ENCODE data around the gene ADGRG1. TPM values are rescaled to one million over a fixed set of nuclear protein-coding genes. Genes with fewer than 3 reads are reported as not detected.

The ADGRG1 gene
- total RNA-seq, 1 experiment from 2014 or later: 2.0 TPM

DNA sequence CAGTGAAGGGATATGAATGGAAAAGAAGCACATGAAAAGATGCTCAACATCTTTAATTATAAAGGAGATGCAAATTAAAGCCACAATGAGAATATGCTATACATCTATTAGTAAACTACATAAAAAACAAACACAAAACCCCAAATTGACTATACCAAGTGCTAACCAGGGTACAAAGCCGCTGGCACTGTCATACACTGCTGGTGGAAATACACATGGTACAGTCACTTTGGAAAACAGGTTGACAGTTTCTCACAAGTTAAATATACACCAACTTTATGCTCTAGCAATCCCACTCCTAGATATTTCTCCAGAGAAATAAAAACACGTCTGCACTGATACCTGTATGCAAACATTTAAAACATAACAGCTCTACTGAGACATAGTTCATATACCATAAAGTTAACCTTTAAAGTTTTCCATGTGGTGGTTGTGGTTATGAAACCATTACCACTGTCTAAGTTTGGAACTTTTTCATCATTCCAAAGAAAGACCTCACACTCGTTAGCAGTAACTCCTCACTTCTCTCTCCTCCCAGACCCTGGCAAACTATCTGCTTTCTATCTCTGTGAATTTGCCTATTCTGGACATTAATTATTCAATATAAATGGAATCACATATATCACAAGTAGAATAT is 43.3 kb upstream of the ADGRG1 start:
- Mint-ChIP-seq H3K4me1 (no peaks in the 10 kb centered on the region), H3K27ac (no peak overlapping the region), H3K4me3 (no peak overlapping the region), H3K36me3 (no peaks in the 10 kb centered on the region), H3K27me3 (ENCODE audit: low read depth) (peaks cover 57% of the 10 kb centered on the region), H3K9me3 (peaks cover 13% of the 10 kb centered on the region)
- TF ChIP-seq ZNF416 (CRISPR knock-in tag; IDR thresholded peaks at IDR 0.05) (no peak), SMAD3 (CRISPR knock-in tag; IDR thresholded peaks at IDR 0.05; ENCODE audit: borderline replicate concordance) (no peak), NR1H2 (CRISPR knock-in tag; IDR thresholded peaks at IDR 0.05) (no peak), ZNF425 (CRISPR knock-in tag; conservative IDR thresholded peaks at IDR 0.05) (no peak), NR2C2 (CRISPR knock-in tag; IDR thresholded peaks at IDR 0.05) (no peak), ZBTB43 (CRISPR knock-in tag; IDR thresholded peaks at IDR 0.05) (no peak), USF1 (CRISPR knock-in tag; IDR thresholded peaks at IDR 0.05) (no peak), ELF4 (CRISPR knock-in tag; IDR thresholded peaks at IDR 0.05; ENCODE audit: low read depth) (no peak), AR (CRISPR knock-in tag; IDR thresholded peaks at IDR 0.05) (no peak), SMAD4 (CRISPR knock-in tag; IDR thresholded peaks at IDR 0.05) (no peak), JAZF1 (CRISPR knock-in tag; IDR thresholded peaks at IDR 0.05) (no peak)
- TF ChIP-seq, protein P1, sequence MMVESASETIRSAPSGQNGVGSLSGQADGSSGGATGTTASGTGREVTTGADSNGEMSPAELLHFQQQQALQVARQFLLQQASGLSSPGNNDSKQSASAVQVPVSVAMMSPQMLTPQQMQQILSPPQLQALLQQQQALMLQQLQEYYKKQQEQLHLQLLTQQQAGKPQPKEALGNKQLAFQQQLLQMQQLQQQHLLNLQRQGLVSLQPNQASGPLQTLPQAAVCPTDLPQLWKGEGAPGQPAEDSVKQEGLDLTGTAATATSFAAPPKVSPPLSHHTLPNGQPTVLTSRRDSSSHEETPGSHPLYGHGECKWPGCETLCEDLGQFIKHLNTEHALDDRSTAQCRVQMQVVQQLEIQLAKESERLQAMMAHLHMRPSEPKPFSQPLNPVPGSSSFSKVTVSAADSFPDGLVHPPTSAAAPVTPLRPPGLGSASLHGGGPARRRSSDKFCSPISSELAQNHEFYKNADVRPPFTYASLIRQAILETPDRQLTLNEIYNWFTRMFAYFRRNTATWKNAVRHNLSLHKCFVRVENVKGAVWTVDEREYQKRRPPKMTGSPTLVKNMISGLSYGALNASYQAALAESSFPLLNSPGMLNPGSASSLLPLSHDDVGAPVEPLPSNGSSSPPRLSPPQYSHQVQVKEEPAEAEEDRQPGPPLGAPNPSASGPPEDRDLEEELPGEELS (CRISPR knock-in tag; IDR thresholded peaks at IDR 0.05): no peak
- TF ChIP-seq, protein P2, sequence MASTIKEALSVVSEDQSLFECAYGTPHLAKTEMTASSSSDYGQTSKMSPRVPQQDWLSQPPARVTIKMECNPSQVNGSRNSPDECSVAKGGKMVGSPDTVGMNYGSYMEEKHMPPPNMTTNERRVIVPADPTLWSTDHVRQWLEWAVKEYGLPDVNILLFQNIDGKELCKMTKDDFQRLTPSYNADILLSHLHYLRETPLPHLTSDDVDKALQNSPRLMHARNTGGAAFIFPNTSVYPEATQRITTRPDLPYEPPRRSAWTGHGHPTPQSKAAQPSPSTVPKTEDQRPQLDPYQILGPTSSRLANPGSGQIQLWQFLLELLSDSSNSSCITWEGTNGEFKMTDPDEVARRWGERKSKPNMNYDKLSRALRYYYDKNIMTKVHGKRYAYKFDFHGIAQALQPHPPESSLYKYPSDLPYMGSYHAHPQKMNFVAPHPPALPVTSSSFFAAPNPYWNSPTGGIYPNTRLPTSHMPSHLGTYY (CRISPR knock-in tag; IDR thresholded peaks at IDR 0.05): no peak
- TF ChIP-seq, protein P3, sequence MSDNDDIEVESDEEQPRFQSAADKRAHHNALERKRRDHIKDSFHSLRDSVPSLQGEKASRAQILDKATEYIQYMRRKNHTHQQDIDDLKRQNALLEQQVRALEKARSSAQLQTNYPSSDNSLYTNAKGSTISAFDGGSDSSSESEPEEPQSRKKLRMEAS (CRISPR knock-in tag; IDR thresholded peaks at IDR 0.05): no peak
- no peak for DNase-seq (ENCODE audit: low spot score)
- ATAC-seq: no peak
- CTCF ChIA-PET: interaction anchor here (0.7 to 1.3 kb wide), 2 partner anchors 9 to 15 kb away, joined by 4 to 5 read pairs; no protein-coding TSS in a partner anchor
- POLR2A ChIA-PET: interaction anchor here (0.7 kb wide), 1 partner anchor 62 kb away, joined by 6 read pairs; no protein-coding TSS in a partner anchor
